ENCODE data around the gene TMEM130. TPM values are rescaled to one million over a fixed set of nuclear protein-coding genes. Genes with fewer than 3 reads are reported as not detected.

Gene TMEM130
- total RNA-seq, 2 experiments from 2014 or later, result 0.38 TPM; not detected in 1

- ATAC-seq, result peak; percentile 90
- ChIA-PET POLR2A (no interaction called here), CTCF (interaction anchor here (0.7 to 3.6 kb wide), 25 partner anchors 9 to 505 kb away, joined by 3 to 43 read pairs (median 4); no protein-coding TSS in a partner anchor)
- intact Hi-C loops (cut with micrococcal nuclease), result no loop called here
- DNase-seq, result peak; percentile 80
- no peaks in the 10 kb centered on the region for H3K4me1 Mint-ChIP-seq (ENCODE audit: low read depth)
- H3K36me3 Mint-ChIP-seq (ENCODE audit: low read depth), result no peaks in the 10 kb centered on the region
- H3K27ac Mint-ChIP-seq, result no peak overlapping the region
- peaks cover 5% of the 10 kb centered on the region for H3K27me3 Mint-ChIP-seq
- H3K4me3 Mint-ChIP-seq, result no peak overlapping the region
- no peaks in the 10 kb centered on the region for H3K9me3 Mint-ChIP-seq
- TF ChIP-seq CTCF (IDR thresholded peaks at IDR 0.05), result peak; percentile 87
Measured at GRCh38 chr7:98841179-98841997, 28.4 kb downstream of the TMEM130 start.

- TF ChIP-seq CTCF (IDR thresholded peaks at IDR 0.05), result no peak
- Mint-ChIP-seq H3K4me1 (ENCODE audit: low read depth) (no peaks in the 10 kb centered on the region), H3K27ac (no peak overlapping the region), H3K9me3 (no peaks in the 10 kb centered on the region), H3K27me3 (peaks cover 5% of the 10 kb centered on the region), H3K36me3 (ENCODE audit: low read depth) (no peaks in the 10 kb centered on the region), H3K4me3 (no peak overlapping the region)
- POLR2A ChIA-PET, result no interaction called here
- intact Hi-C loops (cut with micrococcal nuclease), result loop anchor here (1.0 kb wide), 1 partner anchor 407 kb away; no protein-coding TSS in a partner anchor
- ATAC-seq, result no peak
- DNase-seq, result no peak
- CTCF ChIA-PET, result interaction anchor here (0.6 to 3.6 kb wide), 21 partner anchors 9 to 504 kb away, joined by 3 to 43 read pairs (median 4); no protein-coding TSS in a partner anchor
Measured at GRCh38 chr7:98840722-98841121, 29.1 kb downstream of the TMEM130 start.

- no peak for TF ChIP-seq CTCF (IDR thresholded peaks at IDR 0.05)
- Mint-ChIP-seq H3K36me3 (ENCODE audit: low read depth) (no peaks in the 10 kb centered on the region), H3K9me3 (no peaks in the 10 kb centered on the region), H3K4me3 (no peak overlapping the region), H3K27ac (no peak overlapping the region), H3K27me3 (peaks cover 5% of the 10 kb centered on the region), H3K4me1 (ENCODE audit: low read depth) (no peaks in the 10 kb centered on the region)
- intact Hi-C loops (cut with micrococcal nuclease), result loop anchor here (1.0 kb wide), 1 partner anchor 407 kb away; no protein-coding TSS in a partner anchor
- no peak for ATAC-seq
- CTCF ChIA-PET, result interaction anchor here (1.3 to 3.6 kb wide), 7 partner anchors 8 to 420 kb away, joined by 3 to 43 read pairs (median 20); no protein-coding TSS in a partner anchor
- POLR2A ChIA-PET, result no interaction called here
- no peak for DNase-seq
Measured at GRCh38 chr7:98840096-98840495, 29.7 kb downstream of the TMEM130 start.

- ATAC-seq (no peak), DNase-seq (no peak)
- ChIA-PET CTCF (interaction anchor here (1.4 kb wide), 1 partner anchor 418 kb away, joined by 4 read pairs; no protein-coding TSS in a partner anchor), POLR2A (no interaction called here)
- no peak for TF ChIP-seq CTCF (IDR thresholded peaks at IDR 0.05)
- H3K4me3 Mint-ChIP-seq, result no peak overlapping the region
- no peaks in the 10 kb centered on the region for H3K36me3 Mint-ChIP-seq (ENCODE audit: low read depth)
- peaks cover 5% of the 10 kb centered on the region for H3K27me3 Mint-ChIP-seq
- H3K9me3 Mint-ChIP-seq, result no peaks in the 10 kb centered on the region
- no peaks in the 10 kb centered on the region for H3K4me1 Mint-ChIP-seq (ENCODE audit: low read depth)
- intact Hi-C loops (cut with micrococcal nuclease), result no loop called here
- no peak overlapping the region for H3K27ac Mint-ChIP-seq
Measured at GRCh38 chr7:98837630-98837972, 32.2 kb downstream of the TMEM130 start.

Measured in activated CD8-positive, alpha-beta T cell treated with anti-CD3 and anti-CD28 coated beads for 36 hours (primary cell).